GM18508 (cell line): ENCODE results near the gene ZMYND8.

Source experiments
- ATAC-seq: cut with Tn5 transposase; IDR thresholded peaks from one replicate; pipeline ENCODE4 v1.9.1; 2021; ENCODE audit warnings: moderate number of reproducible peaks; ENCODE audit not compliant: insufficient read depth, unreplicated experiment

The ZMYND8 gene

DNA sequence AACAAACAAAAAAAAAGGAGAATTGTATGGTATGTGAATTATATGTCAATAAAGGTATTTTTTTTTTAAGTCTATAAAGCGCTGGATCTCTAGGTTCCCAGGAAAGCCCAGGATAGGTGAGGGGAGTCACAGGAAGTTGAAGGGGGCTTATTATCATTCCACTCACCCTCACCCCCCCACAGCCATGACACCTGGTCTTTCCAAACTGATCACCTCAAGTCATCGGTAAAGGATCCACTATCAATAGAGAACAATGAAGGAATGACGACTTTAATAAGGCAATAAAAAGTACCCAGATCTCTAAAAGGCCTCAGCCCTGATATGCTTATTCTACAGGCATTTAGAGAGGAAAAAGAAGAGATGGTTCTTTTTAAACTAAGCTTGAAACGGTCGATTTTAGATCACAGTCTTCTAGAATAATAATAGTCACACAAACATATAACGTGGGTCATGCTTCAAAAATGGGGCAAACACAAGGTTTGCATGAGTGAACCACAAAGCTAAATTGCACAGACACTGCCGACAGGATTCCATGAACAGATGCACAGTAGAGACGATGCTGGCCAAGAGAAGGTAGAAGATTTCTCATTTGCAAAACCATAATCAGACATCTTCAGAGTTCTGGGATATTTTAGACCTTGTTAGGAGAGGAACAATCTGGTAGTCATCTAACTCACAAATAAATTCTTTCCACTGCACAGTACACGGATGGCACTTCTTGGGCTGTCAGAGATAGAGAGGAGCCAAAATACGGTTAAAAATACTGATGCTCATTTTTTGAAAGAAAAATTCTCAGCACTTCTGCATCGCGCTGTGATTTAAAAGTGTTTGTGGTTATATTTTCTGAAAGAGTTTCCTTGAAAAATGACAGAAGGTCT, 21.0 kb downstream of the ZMYND8 start:
- no peak for ATAC-seq

DNA sequence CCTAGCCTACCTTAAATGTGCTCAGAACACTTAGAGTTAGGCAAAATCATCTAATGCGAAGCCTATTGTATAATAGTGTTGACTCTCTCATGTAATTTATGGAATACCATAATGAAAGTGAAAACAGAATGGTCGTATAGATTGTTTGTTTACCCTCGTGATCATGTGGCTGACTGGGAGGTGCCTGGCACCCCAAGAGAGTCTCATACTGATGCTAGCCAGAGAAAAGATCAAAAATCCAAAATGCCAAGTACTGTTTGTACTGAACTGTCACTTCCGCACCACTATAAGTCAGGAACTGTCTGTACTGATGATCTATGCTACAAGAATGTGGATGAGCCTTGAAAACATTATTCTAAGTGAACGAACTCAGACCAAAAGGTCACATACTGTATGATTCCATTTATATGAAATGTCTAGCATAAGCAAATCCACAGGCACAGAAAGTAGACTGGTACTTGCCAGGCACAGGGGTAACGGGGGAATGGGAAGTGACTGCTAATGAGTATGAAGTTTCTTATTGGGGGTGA, 22.4 kb downstream of the ZMYND8 start:
- no peak for ATAC-seq

DNA sequence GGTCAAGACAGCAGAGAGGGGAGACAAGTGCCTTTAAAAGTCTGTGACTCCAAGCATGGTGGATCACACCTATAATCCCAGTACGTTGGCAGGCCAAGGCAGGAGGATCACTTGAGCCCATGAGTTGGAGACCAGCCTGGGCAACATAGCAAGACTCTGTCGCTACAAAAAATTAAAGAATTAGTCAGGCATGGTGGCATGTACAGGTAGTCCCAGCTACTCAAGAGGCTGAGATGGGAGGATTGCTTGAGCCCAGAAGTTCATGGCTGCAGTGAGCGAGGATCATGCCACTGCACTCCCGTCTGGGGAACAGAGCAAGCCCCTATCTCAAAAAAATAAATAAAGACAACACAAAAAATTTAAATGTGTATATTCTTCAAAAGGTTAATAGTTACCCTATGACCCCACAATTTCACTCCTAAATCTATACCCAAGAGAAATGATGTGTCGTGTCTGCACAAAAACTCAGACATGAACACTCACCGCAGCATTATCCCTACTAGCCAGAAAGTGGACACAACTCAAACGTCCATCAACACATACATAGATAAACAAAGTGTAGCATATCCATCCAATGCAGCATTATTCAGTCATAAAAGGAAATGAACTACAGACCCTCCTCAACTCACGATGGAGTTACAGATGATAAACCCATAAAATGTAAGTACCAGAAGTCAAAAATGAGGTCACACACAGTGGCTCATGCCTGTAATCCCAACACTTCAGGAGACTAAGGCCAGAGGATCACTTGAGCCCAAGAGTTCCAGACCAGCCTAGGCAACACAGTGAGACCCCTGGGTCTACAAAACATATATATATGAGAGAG, 23.9 kb downstream of the ZMYND8 start:
- no peak for ATAC-seq

GRCh38 chr20:47330933-47331708, 25.4 kb downstream of the ZMYND8 start:
- ATAC-seq = no peak

- no peak for ATAC-seq
These were observed 26.4 kb downstream of the ZMYND8 start for GRCh38 chr20:47330071-47330470.

- ATAC-seq = no peak
These were observed 28.4 kb downstream of the ZMYND8 start for GRCh38 chr20:47328129-47328528.

GRCh38 chr20:47327711-47328110, 28.8 kb downstream of the ZMYND8 start:
- ATAC-seq = no peak

DNA sequence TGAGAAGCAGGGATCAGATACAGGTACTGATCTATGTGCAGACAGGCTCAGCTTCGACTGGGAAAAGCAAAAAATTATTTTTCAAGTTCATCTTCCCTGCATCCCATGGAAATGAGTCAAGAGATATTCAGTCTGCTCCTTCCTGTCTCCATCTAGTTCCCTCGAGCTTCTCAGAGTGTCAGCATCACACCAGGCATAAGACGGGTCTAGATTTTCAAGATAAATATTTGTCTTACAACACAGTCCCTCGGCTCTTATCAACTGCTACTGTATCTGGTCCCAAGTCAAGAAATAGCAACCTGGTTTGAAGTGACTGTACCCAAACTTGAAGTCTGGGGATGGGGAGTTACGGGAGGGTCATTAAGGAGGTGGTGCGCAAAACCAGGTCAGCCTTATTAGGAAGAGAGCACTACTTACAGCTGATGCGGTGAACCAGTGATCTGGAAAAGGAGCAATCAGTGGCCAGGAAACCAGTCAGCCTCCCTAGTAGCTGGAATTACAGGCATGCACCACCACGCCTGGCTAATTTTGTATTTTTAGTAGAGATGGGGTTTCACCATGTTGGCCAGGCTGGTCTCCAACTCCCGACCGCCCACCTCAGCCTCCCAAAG, 29.7 kb downstream of the ZMYND8 start:
- no peak for ATAC-seq

DNA sequence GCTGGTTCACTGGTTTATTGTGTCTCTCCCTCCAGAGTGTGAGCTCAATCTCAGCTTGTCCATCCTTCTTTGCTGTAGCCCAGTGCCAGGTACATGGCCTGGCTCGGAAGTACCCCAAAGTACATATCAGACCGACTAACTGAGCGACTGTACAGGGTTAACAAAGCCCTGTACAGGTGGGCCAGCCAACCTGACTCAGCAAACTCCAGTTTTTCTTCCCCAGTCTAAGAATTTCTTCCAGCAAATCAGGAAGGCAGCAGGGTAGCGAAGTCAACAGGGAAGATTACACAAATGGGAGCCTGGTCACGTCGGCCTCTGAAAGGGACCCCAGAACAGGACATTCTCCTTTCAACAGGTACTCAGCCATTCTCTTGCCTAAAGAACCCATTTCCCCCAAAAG, 31.3 kb downstream of the ZMYND8 start:
- ATAC-seq = no peak

DNA sequence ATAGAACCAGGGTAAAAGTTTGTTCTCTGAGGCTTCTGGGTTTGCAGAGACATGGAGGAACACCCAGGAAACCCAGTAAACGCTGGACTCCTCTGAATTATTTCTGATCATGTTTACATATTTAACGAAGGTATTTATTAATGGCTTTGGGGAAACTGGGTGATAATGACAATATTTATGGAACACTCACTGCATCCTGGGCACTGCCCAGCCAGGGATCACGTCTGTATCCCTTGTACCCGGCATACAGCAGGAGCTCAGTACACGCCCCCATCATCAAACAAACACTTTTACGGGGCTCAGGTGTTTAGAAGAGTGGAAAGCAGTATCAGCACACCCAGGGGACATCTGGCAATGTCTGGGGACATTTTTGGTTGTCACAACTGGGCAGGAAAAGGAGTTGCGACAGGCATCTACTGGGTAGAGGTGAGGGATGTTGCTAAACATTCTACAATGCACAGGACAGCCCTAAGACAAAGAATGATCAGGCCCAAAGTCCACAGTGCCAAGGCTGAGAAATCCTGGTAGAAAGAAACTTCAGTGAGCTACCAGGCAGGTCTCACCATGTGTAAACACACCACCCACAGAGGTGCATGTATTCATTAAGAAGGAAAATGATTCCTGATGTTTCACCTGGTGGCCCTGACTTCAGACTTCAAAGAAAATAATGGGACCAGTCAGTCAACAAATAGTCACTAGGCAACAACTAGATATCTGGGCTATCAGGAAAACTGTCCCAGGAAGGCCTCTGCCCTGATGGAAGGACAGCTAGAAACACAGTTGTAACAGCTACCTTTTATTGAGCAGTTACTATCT, 35.3 kb downstream of the ZMYND8 start:
- ATAC-seq = no peak

GRCh38 chr20:47319517-47320252, 36.8 kb downstream of the ZMYND8 start:
- no peak for ATAC-seq

GRCh38 chr20:47318586-47319516, 37.6 kb downstream of the ZMYND8 start:
- ATAC-seq = no peak

DNA sequence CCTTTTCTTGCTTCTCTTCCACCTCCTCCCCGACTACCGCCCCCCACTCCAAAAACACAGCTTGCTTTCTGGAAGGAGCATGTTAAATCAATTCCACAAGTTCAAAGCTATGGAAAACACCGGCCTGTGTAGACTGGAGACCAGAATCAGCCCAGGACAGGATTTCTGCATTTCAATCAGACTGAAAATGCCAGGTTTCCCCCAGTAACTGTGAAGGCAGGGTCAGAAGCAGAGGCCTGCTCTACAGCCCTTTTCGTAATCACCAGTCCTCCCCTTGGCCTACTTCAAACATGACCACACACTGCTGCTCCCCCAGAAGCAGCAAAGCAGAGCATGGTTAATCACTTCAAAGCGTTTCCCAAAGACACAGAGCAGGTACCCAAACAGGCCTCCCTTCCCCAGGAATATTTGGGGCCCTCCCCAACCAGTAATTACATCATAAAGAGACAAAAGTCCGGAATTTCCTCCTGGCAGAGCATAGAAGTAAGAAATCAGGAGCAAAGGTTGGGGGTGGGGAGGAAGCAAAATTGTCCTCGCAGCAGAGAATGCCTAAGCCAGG, 38.4 kb downstream of the ZMYND8 start:
- no peak for ATAC-seq

- ATAC-seq = no peak
These were observed 39.2 kb downstream of the ZMYND8 start for GRCh38 chr20:47317127-47317895.

DNA sequence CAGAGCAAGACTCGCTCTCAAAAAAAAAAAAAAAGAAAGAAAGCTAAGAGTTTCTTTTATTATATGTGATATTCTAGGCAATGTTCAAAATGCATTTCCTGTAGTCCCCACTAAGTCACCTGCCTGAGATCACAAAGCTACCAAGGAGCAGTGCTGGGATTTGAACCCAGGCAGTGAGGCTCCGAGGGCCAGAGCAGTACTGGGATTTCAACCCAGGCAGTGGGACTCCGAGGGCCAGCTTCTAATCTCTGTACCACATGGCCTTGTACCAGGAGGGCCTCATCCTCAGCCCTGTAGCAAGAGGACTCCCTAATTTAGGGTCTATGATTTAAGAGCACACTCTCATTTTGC, 39.7 kb downstream of the ZMYND8 start:
- ATAC-seq = no peak

DNA sequence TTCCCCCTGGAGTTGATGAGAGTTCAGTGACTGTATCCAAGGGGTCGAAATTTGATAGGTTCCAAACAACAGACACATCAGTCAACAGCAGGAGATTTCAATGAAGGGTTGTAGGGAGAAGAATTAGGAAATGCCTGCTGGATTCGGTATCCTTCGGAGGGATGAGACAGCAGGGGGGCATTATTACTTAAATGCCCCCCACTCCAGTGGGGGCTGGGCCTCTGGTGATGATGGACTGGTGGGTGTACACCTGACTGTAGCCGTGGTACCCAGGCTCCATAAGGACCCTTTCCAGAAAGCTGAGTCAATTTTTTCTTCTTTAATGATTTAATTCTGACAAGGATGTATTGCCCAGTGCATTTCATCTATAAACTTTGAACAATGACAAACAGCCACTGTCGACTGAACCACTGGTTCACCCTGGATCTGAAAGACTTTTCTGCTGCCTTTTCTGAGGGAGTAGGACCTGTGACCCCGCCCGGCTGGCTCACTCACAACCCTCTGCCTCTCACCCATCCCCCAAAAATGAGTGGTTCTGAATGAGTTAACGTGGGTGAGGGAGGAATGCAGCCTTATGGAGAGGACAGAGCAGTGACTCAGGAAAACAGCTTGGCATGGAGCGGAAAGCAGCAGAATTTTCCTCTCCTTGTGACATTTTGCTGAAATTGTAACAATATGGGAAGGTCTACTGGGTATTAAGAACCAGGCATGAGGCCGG, 41.0 kb downstream of the ZMYND8 start:
- ATAC-seq = no peak
